Measurements from ENCODE around the gene TRAPPC2B. TPM values are rescaled to one million over a fixed set of nuclear protein-coding genes. Genes with fewer than 3 reads are reported as not detected.

TRAPPC2B gene
- 1 to 10 TPM; 1.8 to 4.5 (median 3.3) TPM for total RNA-seq

DNA sequence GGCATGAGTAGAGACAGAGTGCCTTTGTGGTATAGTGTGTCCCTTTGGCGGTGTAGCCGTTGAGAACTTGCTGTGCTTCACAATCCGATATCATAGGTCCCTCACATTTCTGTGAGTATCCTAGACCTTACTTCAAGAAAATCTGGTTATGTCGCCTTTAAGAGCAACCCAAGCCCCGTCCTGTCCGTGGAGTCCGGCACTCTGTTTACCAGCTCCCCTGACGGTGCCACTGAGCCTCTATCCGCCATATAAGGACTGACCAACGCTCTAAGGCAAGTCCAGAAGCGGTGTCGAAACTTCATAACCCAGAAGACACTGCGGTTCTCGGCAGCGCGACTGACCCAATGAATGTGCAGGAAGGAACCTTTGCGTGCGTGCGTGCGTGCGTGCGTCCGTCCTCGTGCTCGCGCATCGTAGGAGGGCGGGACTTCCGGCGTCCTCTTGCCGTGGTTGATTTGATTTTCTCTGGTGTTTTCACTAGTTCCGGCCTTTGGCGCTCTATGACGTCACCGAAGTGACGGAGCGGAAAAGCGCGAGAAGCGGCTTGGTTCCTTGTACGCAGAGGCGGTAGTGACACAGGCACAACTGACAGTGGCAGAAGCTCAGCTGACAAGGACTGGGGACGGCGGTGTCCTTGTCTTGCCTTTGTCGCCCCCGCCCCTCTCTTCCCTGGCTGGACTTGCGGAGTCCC is at the start of gene TRAPPC2B, which contains the start of gene ZNF547:
TSS of gene TRAPPC2B (plus strand) at position 555 of the 691 bp plus-strand sequence. CDS start 1,283 bp downstream, outside the sequence.
TSS of gene ZNF547 (plus strand) at position 555 of the 691 bp plus-strand sequence. CDS start 5,005 bp downstream, outside the sequence.
- H3K36me3 Mint-ChIP-seq (ENCODE audit: insufficient read depth) = peaks cover 30% of the 10 kb centered on the region
- peak within 1 kb of the TSS; percentile 89 for H3K4me3 Mint-ChIP-seq
- peak; percentile 98 for DNase-seq
- H3K27me3 Mint-ChIP-seq (ENCODE audit: low read depth) = no peaks in the 10 kb centered on the region
- ATAC-seq = peak; percentile 96 to 98
- H3K9me3 Mint-ChIP-seq = peaks cover 16% of the 10 kb centered on the region
- H3K4me1 Mint-ChIP-seq (ENCODE audit: low read depth) = peaks cover 14% of the 10 kb centered on the region

DNA sequence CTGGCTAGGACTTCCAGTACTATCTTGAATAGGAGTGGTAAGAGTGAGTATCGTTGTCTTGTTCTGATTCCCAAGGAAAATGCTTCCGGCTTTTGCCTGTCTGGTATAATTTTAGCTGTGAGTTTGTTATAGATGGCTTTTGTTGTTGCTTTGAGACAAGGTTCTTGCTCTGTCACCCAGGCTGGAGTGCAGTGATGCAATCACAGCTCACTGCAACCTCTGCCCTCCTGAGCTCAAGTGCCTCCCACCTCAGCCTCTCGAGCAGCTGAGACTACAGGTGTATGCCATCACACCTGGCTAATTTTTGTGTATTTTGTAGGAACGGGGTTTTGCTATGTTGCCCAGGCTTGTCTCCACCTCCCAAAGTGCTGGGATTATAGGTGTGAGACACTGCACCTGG is 49.2 kb upstream of the TRAPPC2B start:
- H3K9me3 Mint-ChIP-seq = peaks cover 29% of the 10 kb centered on the region
- H3K4me1 Mint-ChIP-seq (ENCODE audit: low read depth) = peaks cover 1% of the 10 kb centered on the region
- H3K4me3 Mint-ChIP-seq = no peak overlapping the region
- no peaks in the 10 kb centered on the region for H3K36me3 Mint-ChIP-seq (ENCODE audit: insufficient read depth)
- H3K27me3 Mint-ChIP-seq (ENCODE audit: low read depth) = peaks cover 30% of the 10 kb centered on the region
- DNase-seq (no peak), ATAC-seq (no peak)

DNA sequence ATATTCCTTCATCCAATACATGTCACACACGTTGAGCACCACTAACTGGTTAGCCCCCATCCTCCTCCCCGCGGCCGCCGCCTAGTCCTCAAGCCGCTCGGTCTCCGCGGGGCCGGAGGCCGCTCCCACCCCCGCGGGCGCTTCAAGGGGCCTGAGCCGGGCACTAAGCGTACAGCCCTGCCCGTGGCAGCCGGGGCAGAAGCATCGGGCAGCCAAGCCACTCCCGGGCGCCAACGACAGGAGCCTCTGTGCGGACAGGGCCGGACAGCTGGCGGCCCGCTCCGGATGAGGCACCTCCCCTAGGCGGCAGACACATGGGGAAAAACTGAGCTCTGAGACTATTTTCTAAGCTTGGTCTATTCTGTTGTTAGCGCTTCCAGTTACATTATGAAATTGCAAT is 45.8 kb upstream of the TRAPPC2B start:
- Mint-ChIP-seq H3K36me3 (ENCODE audit: insufficient read depth) (peaks cover 5% of the 10 kb centered on the region), H3K4me1 (ENCODE audit: low read depth) (peaks cover 24% of the 10 kb centered on the region), H3K27me3 (ENCODE audit: low read depth) (peaks cover 28% of the 10 kb centered on the region), H3K9me3 (peaks cover 23% of the 10 kb centered on the region), H3K4me3 (no peak overlapping the region)
- ATAC-seq (no peak), DNase-seq (no peak)

DNA sequence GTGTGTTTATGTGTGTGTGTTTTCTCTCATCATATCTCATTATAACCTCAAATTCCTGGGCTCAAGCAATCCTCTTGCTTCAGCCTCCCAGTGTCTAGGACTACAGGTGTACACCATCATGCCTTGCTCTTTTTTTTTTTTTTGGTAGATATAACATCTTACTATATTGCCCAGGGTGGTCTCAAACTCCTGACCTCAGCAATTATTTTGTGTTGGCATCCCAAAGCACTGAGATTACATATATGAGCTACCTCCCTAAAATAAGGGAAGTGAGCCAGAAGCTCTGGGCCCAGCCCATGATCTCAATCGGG is 43.5 kb upstream of the TRAPPC2B start:
- DNase-seq = no peak
- Mint-ChIP-seq H3K4me3 (peak overlapping the region; percentile 83), H3K9me3 (peaks cover 26% of the 10 kb centered on the region), H3K4me1 (ENCODE audit: low read depth) (peaks cover 29% of the 10 kb centered on the region), H3K27me3 (ENCODE audit: low read depth) (peaks cover 20% of the 10 kb centered on the region), H3K36me3 (ENCODE audit: insufficient read depth) (peaks cover 23% of the 10 kb centered on the region)
- no peak for ATAC-seq

DNA sequence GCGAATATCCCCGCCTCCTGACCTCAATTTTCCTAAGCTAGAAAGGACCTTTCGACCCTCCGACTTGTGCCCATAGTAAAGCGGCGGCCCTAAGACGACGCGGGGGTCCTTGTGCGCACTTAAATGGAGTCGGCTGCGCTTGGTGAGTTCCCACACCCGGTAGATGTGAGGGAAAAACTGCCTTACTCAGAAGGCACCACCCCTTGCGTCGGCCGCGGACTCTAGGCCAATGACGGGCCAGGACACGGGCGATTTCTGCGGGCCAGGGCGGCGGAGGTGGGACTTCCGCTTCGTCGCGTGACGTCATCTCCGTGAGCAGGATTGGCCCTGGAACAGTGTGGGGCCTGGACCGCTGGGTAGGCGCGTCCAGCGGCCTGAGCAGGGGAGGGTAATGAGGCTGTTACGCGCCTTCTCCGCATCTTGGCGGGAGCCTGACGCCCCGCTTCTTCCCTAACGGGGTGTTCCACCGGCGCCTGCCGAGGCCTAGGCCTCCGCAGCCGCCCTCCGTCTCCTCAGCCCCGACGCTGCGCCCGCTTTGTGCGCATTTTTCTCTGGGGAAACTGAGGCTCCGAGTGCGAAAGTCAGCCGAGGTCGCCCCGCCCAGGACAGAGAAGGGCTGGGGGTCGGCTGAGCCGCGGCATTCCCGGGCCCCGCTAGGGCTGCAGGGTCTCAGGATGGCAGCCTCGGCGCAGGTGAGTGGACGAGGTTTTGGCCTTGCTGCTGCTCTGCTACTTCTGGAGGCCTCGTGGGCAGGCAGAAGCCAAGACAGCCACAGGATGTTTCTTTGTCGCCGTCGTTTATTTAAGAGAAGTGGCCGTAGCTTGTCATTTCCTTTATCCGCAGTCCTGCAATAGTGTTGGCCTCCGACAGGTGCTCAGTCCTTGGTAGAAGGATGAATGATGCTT is 42.9 kb upstream of the TRAPPC2B start, which contains the start of gene ZNF543:
TSS of gene ZNF543 (plus strand) at position 293 of the 905 bp plus-strand sequence. CDS start at position 675, 382 bp downstream.
- Mint-ChIP-seq H3K9me3 (peaks cover 23% of the 10 kb centered on the region), H3K4me3 (peak within 1 kb of the TSS; percentile 83), H3K36me3 (ENCODE audit: insufficient read depth) (peaks cover 29% of the 10 kb centered on the region), H3K4me1 (ENCODE audit: low read depth) (peaks cover 29% of the 10 kb centered on the region), H3K27me3 (ENCODE audit: low read depth) (peaks cover 17% of the 10 kb centered on the region)
- DNase-seq (peak; percentile 90), ATAC-seq (peak; percentile 98 to 99)

DNA sequence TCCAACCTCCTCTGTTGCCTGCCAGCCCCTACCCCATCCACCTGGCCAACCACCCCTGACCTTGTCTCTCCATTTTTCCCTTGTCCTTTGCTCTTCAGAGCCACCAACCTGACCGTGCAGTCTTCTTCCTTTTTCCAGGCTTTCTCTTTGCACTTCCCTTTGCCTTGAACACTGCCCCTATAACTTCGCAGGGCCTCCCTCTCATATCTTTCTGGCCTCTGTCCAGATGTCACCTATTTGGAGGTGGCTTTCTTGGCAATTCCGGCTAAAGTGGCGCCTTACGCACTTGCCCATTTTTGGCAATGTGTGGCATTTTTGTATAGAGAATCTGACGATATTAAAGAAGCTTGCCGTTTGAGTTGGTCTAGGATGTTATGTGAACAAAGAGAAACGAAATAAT is 42.2 kb upstream of the TRAPPC2B start:
- peaks cover 29% of the 10 kb centered on the region for H3K4me1 Mint-ChIP-seq (ENCODE audit: low read depth)
- peaks cover 36% of the 10 kb centered on the region for H3K36me3 Mint-ChIP-seq (ENCODE audit: insufficient read depth)
- H3K9me3 Mint-ChIP-seq = peaks cover 18% of the 10 kb centered on the region
- peak overlapping the region; percentile 83 for H3K4me3 Mint-ChIP-seq
- no peak for DNase-seq
- peaks cover 10% of the 10 kb centered on the region for H3K27me3 Mint-ChIP-seq (ENCODE audit: low read depth)
- ATAC-seq = no peak

DNA sequence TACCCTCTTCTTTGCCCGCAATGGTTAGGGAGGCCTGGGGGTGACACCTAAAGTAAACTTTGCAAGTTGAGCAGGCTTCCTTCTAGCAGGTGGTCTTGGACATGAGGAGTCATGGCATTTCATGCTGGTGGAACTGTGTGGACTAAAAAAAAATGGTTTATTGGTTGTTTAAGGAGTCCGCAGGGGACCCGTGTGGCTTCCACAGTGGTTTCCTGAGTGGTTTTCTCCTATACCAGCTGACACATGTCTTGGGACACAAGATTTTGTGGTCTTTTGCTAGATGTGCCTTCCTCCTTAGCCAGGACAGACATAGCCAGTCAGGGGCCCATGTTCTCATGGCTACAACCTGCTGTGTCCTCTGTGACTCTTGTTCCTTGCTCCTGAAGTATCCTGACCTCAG is 41.6 kb upstream of the TRAPPC2B start:
- Mint-ChIP-seq H3K4me1 (ENCODE audit: low read depth) (peaks cover 29% of the 10 kb centered on the region), H3K4me3 (peak overlapping the region; percentile 83), H3K9me3 (peaks cover 15% of the 10 kb centered on the region), H3K36me3 (ENCODE audit: insufficient read depth) (peaks cover 42% of the 10 kb centered on the region), H3K27me3 (ENCODE audit: low read depth) (peaks cover 6% of the 10 kb centered on the region)
- ATAC-seq (no peak), DNase-seq (no peak)

DNA sequence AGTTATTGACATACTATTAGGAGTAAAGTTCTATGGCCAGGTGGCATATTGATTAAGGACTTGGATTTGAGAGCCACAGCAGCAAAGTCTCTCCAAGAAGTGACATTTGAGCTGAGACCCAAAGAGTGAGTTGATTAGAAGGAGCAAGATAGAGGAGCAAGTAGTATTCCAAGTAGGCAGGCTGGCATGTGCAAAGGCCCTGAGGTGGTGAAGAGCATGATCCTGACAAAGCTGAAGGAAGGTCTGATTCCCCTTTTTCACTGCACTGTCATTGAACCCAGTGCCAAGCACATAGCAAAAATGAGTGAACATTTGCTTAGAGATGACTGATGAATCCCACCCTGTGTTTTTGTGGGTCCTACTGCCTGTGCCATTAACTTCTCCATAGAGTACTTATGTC is 38.4 kb upstream of the TRAPPC2B start:
- peaks cover 23% of the 10 kb centered on the region for H3K4me1 Mint-ChIP-seq (ENCODE audit: low read depth)
- no peak for ATAC-seq
- H3K4me3 Mint-ChIP-seq = no peak overlapping the region
- H3K9me3 Mint-ChIP-seq = peaks cover 34% of the 10 kb centered on the region
- H3K36me3 Mint-ChIP-seq (ENCODE audit: insufficient read depth) = peaks cover 66% of the 10 kb centered on the region
- H3K27me3 Mint-ChIP-seq (ENCODE audit: low read depth) = no peaks in the 10 kb centered on the region
- no peak for DNase-seq

DNA sequence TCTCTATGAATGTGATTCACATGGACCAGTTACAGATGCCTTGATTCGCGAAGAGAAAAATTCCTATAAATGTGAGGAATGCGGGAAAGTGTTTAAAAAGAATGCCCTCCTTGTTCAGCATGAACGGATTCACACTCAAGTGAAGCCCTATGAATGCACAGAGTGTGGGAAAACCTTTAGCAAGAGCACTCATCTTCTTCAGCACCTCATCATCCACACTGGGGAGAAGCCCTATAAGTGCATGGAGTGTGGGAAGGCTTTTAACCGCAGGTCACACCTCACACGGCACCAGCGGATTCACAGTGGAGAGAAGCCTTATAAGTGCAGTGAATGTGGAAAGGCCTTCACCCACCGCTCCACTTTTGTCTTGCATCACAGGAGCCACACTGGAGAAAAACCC is 35.4 kb upstream of the TRAPPC2B start:
- H3K9me3 Mint-ChIP-seq = peaks cover 28% of the 10 kb centered on the region
- no peak for ATAC-seq
- H3K36me3 Mint-ChIP-seq (ENCODE audit: insufficient read depth) = peaks cover 62% of the 10 kb centered on the region

DNA sequence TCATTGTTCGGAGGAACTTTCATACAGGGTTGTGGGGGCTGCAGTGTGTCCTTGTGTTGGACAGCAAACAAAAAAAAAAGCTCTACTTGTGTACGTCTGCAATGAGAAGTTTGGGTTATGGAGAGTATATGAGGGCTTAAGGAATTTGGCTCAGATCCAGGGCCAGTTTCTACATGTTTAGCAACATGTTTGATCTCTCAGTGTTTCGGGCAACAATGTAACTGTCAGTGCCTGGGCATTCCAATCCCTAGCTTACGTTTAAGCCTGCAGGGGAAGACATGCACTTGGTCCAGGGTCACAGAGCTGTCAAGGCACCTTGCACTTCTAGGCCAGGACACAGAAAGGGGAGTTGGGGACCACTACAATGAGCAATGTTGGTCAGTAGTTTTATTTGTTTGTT is 29.2 kb upstream of the TRAPPC2B start:
- H3K27me3 Mint-ChIP-seq (ENCODE audit: low read depth) = no peaks in the 10 kb centered on the region
- H3K4me3 Mint-ChIP-seq = no peak overlapping the region
- DNase-seq = no peak
- no peak for ATAC-seq
- H3K36me3 Mint-ChIP-seq (ENCODE audit: insufficient read depth) = peaks cover 7% of the 10 kb centered on the region
- H3K9me3 Mint-ChIP-seq = peaks cover 29% of the 10 kb centered on the region
- H3K4me1 Mint-ChIP-seq (ENCODE audit: low read depth) = no peaks in the 10 kb centered on the region

More for the DNA sequence above, 35.4 kb upstream of the TRAPPC2B start:
- no peak for DNase-seq
- Mint-ChIP-seq H3K27me3 (ENCODE audit: low read depth) (no peaks in the 10 kb centered on the region), H3K4me3 (no peak overlapping the region), H3K4me1 (ENCODE audit: low read depth) (no peaks in the 10 kb centered on the region)

DNA sequence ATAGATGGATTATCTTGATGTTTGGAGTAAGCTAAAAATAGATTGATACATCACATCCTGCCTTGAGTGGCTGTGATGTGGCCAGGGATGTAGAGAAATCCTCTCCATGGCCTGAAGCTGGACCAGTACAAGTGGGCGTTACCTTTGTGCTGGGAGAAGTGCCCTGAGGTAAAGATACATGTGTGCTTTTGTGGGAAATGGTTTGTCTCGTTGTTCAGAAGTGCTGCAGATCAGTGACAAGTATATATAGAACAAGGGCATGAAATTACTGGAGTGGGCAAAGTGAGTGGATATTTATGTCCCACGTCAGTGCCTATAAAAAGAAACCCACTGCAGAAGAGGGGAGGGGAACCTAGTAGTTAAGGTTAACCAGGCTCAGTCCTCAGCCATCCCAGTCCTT is 24.5 kb upstream of the TRAPPC2B start:
- ATAC-seq (no peak), DNase-seq (no peak)
- no peaks in the 10 kb centered on the region for H3K27me3 Mint-ChIP-seq (ENCODE audit: low read depth)
- no peak overlapping the region for H3K4me3 Mint-ChIP-seq
- peaks cover 3% of the 10 kb centered on the region for H3K36me3 Mint-ChIP-seq (ENCODE audit: insufficient read depth)
- peaks cover 27% of the 10 kb centered on the region for H3K9me3 Mint-ChIP-seq
- no peaks in the 10 kb centered on the region for H3K4me1 Mint-ChIP-seq (ENCODE audit: low read depth)

DNA sequence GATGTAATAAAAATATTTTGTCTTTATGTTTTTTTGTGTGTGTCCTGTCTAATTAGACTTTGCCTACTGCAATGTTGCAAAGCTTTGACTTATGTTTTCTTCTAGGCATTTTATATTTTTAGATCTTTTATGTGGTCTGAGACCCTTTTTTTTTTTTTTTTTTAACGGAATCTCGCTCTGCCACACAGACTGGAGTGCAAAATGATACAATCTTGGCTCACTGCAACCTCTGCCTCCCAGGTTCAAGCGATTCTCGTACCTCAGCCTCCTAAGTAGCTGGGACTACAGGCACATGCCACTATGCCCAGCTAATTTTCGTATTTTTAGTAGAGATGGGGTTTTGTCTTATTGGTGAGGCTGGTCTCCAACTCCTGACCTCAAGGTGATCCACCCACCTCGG is 20.8 kb upstream of the TRAPPC2B start:
- Mint-ChIP-seq H3K4me3 (no peak overlapping the region), H3K36me3 (ENCODE audit: insufficient read depth) (peaks cover 1% of the 10 kb centered on the region), H3K4me1 (ENCODE audit: low read depth) (no peaks in the 10 kb centered on the region), H3K27me3 (ENCODE audit: low read depth) (peaks cover 4% of the 10 kb centered on the region), H3K9me3 (peaks cover 12% of the 10 kb centered on the region)
- DNase-seq = no peak
- ATAC-seq = no peak

DNA sequence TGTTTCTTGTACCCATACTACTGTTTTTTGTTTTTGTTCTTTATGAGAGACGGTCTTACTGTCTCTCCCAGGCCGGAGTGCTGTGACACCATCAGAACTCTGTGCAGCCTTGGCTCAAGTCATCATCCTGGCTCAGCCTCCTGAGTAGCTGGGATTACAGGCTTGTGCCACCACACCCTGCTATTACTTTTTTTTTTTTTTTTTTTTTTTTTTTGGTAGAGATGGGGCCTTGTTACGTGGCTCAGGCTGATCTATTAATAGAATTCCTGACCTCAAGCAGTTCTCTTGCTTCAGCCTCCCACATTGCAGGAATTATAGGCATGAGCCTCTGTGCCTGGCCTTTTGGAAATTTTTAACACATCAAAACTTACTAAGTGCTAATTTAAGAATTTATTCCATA is 15.2 kb upstream of the TRAPPC2B start:
- Mint-ChIP-seq H3K9me3 (peaks cover 19% of the 10 kb centered on the region), H3K4me3 (no peak overlapping the region), H3K27me3 (ENCODE audit: low read depth) (peaks cover 4% of the 10 kb centered on the region), H3K36me3 (ENCODE audit: insufficient read depth) (peaks cover 13% of the 10 kb centered on the region), H3K4me1 (ENCODE audit: low read depth) (peaks cover 27% of the 10 kb centered on the region)
- DNase-seq (no peak), ATAC-seq (no peak)

DNA sequence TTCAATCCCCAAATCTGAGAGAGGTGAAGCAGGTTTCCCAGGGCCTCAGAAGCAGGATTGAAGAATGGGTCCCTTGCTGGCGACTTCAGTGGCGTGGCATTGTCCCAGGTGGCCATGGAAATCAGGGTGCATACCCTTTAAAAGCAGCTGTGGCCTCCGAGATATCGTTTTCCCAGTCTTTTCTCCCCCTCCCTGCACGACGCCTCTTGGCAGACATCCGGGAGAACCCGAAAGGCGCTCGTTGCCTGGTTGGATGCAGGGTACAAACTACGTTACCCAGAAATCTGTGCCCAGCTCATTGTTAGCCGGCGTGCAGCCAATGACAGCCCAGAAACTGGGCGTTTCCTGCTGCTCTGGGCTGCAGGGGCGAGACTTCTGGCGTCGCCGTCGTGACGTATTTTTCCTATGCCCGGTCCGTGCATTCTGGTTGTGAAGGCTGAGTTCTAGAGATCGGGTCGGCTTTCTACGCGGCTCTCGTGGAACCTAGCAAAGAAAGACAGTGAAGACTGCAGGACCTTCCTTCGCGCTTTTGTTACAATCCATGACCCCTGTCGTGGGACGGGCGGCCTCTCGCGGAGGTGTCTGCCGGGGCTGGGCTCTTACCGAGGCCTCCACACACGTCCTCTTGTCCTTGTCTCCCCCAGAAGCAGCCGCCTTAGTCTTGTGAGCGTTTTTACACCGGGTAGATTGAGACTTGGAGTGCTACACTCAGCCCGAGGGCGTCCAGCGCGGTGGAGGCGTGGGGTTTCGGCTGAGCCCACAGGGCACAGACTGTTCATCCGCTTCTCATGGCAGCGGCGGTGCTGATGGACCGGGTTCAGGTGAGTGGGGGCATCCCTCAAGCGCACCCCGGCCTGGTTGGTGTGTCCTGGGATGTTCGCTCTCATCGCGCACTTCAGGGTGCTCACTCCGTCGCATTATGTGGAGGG is 12.2 kb upstream of the TRAPPC2B start, which contains the start of gene ZNF304:
TSS of gene ZNF304 (plus strand) at position 395 of the 929 bp plus-strand sequence. CDS start at position 789, 394 bp downstream.
- peaks cover 4% of the 10 kb centered on the region for H3K27me3 Mint-ChIP-seq (ENCODE audit: low read depth)
- H3K9me3 Mint-ChIP-seq = peaks cover 42% of the 10 kb centered on the region
- peak within 1 kb of the TSS; percentile 93 for H3K4me3 Mint-ChIP-seq
- H3K4me1 Mint-ChIP-seq (ENCODE audit: low read depth) = peaks cover 36% of the 10 kb centered on the region
- ATAC-seq (peak; percentile 100), DNase-seq (peak; percentile 74)
- peaks cover 42% of the 10 kb centered on the region for H3K36me3 Mint-ChIP-seq (ENCODE audit: insufficient read depth)

Measured in activated T-cell treated with anti-CD3 and anti-CD28 coated beads, Interleukin-2, amount 50 U/mL, for 4 hours (primary cell).